ENCODE measurements around the gene AARS1.
"Not testable (repeated sequence)": the region's sequence is repeated elsewhere in the genome, so short reads cannot be mapped to it uniquely, and the experiment has no call there.

The AARS1 gene

DNA sequence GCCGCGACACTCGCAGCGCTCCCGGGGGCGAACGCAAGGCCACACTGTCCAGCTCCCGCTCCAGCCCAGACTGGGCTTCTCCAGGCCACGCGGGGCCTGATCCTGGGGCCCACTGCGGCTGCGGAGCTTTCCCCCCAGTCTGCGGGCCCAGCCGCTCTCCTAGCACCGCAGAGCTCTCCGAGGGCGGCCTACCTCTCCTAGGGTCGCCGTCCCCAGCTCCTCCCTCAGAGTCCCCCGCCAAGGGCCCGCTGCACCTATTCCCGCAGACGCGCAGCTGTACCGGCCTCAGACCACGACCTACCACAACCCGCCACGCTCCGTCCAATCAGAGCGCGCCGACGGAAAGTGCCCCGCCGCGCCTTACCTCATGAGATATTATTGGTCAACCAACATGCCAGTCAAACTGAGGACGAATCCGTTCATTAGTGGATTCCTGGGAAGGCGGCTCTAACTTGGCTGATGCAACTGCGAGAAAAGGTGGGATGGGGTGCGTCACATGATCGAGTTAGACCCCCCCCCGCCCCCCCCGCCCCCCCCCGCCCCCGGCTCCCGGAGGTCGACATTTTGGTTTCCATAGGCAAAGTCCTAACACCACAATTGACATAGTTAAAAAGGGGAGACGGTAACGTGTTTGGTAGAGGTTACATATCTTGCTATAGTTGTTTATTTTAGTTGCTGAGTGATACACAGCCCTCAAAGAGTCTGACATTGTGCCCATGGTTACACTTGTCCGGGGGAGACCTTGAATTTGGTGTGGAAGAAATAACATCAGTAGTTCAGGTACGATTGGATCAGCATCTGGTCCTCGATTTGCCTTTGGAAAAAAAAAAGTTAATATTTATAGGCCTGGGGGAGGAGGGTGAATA lies at the start of gene AARS1:
Gene AARS1 (minus strand): TSS at position 278 of the 866 bp plus-strand sequence. CDS start 6,743 bp downstream, outside the sequence.
- DNase-seq = peak; percentile 99

GRCh38 chr16:70337814-70338213 lies 48.5 kb upstream of the AARS1 start:
- DNase-seq = no peak

DNA sequence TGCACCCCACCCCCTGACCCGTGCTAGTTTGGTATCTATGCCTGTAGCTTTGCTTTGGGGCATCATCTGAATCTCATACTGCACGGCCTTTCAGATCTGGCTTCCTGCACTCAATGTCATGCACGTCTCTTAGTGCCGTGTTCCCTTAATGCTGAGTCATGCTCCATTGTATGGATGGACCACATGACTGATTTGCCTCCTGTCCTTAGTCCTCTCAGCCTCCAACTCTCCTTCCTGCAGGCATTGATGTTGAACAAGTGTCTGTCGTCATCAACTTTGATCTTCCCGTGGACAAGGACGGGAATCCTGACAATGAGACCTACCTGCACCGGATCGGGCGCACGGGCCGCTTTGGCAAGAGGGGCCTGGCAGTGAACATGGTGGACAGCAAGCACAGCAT lies 43.4 kb upstream of the AARS1 start:
- DNase-seq = not testable (repeated sequence)

GRCh38 chr16:70331588-70332358 lies 42.5 kb upstream of the AARS1 start:
- DNase-seq = no peak

- DNase-seq = no peak
These were observed 41.8 kb upstream of the AARS1 start for GRCh38 chr16:70331091-70331490.

- DNase-seq = no peak
These were observed 35.9 kb upstream of the AARS1 start for GRCh38 chr16:70324998-70325747.

GRCh38 chr16:70320121-70320520 lies 30.8 kb upstream of the AARS1 start:
- DNase-seq = no peak

- not testable (repeated sequence) for DNase-seq
These were observed 18.4 kb upstream of the AARS1 start for GRCh38 chr16:70307726-70308125.

GRCh38 chr16:70306880-70307279 lies 17.6 kb upstream of the AARS1 start:
- DNase-seq = no peak

DNA sequence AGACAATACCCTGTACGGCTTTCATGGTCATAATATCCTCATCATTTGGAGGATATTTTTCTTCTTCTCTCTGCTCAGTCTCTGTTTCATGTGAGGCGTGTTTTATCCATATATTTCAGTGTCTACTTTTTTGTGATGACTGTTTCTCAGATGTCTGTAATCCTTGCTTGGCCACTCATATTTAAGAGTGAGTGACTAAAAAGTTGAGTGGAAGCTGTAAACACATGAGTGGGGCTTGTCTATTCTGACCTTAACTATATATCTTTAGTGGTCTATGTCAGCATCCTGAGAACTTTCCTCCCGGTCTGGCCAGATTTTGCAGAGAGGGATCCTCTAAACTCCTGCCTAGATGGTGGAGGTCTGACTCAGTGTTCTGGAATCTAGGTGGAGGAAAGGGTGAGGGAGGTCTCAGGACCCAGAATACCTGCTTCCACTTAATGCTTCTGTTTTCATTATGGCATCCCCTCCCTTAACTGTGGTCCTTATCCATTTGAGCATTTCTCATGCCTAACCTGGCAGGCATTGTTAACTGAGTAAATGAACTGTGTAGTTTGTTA lies 15.7 kb upstream of the AARS1 start:
- no peak for DNase-seq

GRCh38 chr16:70302745-70303144 lies 13.4 kb upstream of the AARS1 start:
- no peak for DNase-seq

DNA sequence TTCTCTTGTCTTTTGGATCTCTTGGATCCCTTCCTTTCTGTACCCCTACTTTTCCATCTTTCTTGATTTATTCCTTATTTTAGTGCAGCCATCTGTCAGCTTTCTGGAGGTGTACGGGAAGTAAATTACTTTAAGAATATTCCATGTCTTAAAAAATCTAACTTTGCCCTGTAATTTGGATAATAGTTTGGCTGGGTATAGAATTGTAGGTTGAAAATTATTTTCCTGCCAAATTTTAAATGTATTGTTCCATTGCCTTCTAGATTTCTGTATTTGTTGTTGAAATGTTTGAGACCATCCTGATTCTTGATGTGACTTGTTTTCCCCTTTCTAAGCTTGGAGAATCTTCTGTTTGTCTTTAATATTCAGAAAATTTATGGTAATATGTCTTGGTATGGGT lies 11.8 kb upstream of the AARS1 start:
- no peak for DNase-seq

- DNase-seq = peak; percentile 52
These were observed 10.0 kb upstream of the AARS1 start, which contains the start of gene DDX19B for GRCh38 chr16:70298988-70299938. TSS of gene DDX19B (plus strand) at chr16:70299186. CDS start at chr16:70299298, 112 bp downstream.

DNA sequence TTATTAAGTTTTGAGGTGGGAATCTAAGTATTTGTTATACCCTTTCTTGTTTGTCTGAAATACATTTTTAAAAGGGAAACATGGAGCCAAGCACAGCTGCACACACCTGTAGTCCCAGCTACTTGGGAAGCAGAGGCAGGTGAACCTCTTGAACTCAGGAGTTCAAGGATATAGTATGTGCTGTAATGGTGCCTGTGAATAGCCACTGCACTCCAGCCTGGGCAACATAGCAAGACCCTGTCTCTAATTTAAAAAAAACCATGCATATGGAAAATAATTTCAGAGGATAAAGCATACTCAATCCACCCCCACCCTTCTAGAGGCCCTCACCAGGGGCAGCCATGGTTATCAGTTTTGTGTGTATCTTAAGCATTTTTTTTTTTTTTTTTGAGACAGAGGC lies 6.3 kb upstream of the AARS1 start:
- no peak for DNase-seq

DNA sequence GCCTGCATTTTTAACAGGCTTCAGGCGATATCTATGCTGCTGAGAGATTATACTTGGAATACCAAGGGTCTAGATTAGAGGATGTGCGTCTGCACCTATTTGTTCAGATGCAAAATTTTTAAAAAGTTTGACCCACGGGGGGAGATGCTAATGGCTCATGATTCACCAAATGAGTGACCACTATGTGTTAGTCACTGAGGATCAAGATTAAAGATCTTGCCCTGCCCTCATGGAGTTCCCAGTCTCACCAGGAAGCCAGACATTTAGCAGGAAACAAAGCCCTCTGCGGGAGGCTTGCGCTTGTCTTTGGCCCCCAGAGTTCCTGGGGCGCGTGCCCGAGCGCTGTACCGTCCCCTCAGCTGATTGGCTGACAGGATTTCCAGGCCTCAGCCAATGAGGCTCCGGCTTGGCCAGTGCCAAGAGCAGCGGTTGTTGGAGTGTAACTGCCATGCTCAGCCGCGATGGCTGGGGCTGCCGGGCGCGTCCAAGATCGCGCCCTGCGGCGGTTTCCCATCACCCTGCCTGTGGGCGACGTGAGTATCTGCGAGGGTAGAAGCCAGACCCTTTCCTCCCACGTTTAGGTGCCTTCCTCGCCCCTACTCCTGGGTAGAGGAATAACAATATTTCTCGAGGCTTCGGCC lies 5.2 kb upstream of the AARS1 start:
- no peak for DNase-seq

DNA sequence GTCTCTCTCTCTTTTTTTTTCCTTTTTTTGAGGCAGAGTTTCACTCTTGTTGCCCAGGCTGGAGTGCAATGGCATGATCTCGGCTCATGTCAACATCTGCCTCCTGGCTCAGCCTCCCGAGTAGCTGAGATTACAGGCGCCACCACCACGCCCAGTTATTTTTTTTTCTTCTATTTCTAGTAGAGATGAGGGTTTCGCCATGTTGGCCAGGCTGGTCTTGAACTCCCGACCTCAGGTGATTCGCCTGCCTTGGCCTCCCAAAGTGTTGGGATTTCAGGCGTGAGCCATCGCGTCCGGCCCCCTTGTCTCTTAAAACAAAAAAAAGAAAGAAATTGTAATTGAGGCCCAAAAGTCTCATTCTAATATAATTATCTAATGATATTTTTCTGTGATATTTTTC lies 2.8 kb upstream of the AARS1 start:
- not testable (repeated sequence) for DNase-seq

GRCh38 chr16:70290949-70291519 lies 1.7 kb upstream of the AARS1 start:
- no peak for DNase-seq

DNA sequence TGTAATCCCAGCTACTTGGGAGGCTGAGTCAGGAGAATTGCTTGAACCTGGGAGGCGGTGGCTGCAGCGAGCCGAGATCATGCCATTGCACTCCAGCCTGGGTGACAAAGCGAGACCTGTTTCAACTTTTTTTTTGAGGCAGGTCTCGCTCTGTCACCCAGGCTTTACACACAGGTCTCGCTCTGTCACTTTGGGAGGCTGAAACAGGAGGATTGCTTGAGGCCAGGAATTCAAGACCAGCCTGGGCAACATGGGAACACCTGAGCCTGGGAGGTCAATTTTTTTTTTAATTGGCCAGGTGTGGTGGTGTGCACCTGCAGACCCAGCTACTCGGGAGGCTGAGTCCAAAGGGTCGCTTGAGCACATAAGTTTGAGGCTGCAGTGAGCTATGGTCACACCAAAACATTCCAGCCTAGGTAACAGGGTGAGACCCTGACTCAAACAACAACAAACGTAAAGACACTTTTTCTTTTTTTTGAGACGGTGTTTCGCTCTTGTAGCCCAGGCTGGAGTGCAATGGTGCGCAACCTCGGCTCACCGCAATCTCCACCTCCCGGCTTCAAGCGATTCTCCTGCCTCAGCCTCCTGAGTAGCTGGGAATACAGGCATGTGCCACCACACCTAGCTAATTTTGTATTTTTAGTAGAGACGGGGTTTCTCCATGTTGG lies 1.9 kb downstream of the AARS1 start:
- not testable (repeated sequence) for DNase-seq

DNA sequence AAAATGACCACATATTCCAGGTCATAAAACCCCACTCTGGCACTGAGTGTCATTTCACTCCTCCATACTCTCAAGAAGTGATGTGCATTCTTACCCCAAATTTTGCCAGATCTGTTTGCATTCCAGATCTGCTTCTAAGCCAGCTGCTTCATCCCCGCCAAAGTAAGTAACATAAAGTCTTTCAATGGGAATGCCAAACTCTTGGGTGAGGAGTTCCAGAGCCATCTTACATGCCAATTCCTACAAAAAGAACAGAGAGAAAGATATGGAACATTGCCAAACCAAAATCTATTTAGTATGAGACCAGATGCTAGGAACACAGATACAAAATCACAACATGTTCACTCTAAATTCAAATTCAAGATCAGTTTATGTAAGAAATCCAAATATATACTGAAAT lies 12.9 kb downstream of the AARS1 start:
- DNase-seq = no peak

- no peak for DNase-seq
These were observed 17.6 kb downstream of the AARS1 start for GRCh38 chr16:70271696-70272095.
